HepG2 (cell line): Measurements from ENCODE around the gene MCF2L. TPM values are rescaled to one million over a fixed set of nuclear protein-coding genes. Genes with fewer than 3 reads are reported as not detected.

ENCODE experiments used
- ATAC-seq: fragments of 200-7000 bp; cut with Tn5 transposase; 3 replicates; pipeline ENCODE4 v1.9.1; 2020; ENCODE audit warnings: mild to moderate bottlenecking, moderate library complexity
- BruUV-seq: library from RNA; stranded (reverse); fragments of 400-500 nt; replicated peaks from 2 replicates; lab custom pipeline; 2021; lab: Mats Ljungman, UMichigan
- CTCF ChIA-PET: fragments of 300-600 bp; formaldehyde crosslinking; extraction: SDS; loops from one replicate; lab custom pipeline; 2021; ENCODE audit warnings: low total read pairs, inconsistent platforms, low intra/inter-chr PET ratio; lab: Yijun Ruan, JAX
- POLR2A ChIA-PET: fragments of 350-600 bp; sonication (Branson Sonifier 250); formaldehyde crosslinking; loops from one replicate; lab custom pipeline; 2020; ENCODE audit warnings: antibody characterized with exemption, inconsistent platforms; lab: Yijun Ruan, JAX
- DNase-seq: peaks from one replicate; pipeline ENCODE4 v3.0.0-alpha.2; 2015; ENCODE audit warnings: low spot score
- FAIRE-seq: peaks from 3 replicates; lab custom pipeline; 2011; peaks lifted over from hg19 to GRCh38; lab: Jason Lieb, UNC
- H2AFZ ChIP-seq: one replicate; pipeline ENCODE4 v1.6.1; 2011; ENCODE audit warnings: low read length, inconsistent platforms
- H3K27ac ChIP-seq: fragments of 300-600 bp; 3 replicates; pipeline ENCODE4 v1.8.0; 2011; ENCODE audit warnings: mixed run types, mild to moderate bottlenecking, mixed read lengths, low read length, inconsistent platforms; ENCODE audit not compliant: insufficient read depth; ENCODE audit errors: extremely low read length
- H3K27me3 ChIP-seq, 2 experiments: fragments of 200-600 bp in 1 of 2; 2 replicates in 1 of 2; 3 replicates in 1 of 2; pipeline versions ENCODE4 v1.6.0 to v1.8.0; 2011; ENCODE audit warnings: low read length in 2 of 2, mild to moderate bottlenecking in 2 of 2, moderate library complexity in 2 of 2, inconsistent platforms in 1 of 2; ENCODE audit not compliant: insufficient read depth in 2 of 2, control insufficient read depth in 1 of 2
- H3K36me3 ChIP-seq, 2 experiments: fragments of 200-600 bp in 1 of 2; replicated peaks in 1 of 2; 2 replicates in 1 of 2; 3 replicates in 1 of 2; pipeline versions ENCODE4 v1.5.1 to v1.8.0; 2011; ENCODE audit warnings: low read length in 2 of 2, inconsistent platforms in 1 of 2; ENCODE audit not compliant: insufficient read depth in 2 of 2, control insufficient read depth in 1 of 2
- H3K4me1 ChIP-seq: 2 replicates; pipeline ENCODE4 v1.5.1; 2012; ENCODE audit warnings: low read length, inconsistent platforms; ENCODE audit not compliant: insufficient read depth
- H3K4me2 ChIP-seq: 2 replicates; pipeline ENCODE4 v1.6.0; 2011; ENCODE audit warnings: low read depth, low read length, inconsistent platforms
- H3K4me3 ChIP-seq, 3 experiments: fragments of 200-600 bp in 1 of 3; sonication (generic), shearing (Covaris generic) in 1 of 3; replicated peaks in 1 of 3; 2 replicates each; pipeline ENCODE4 v1.5.1; 2011 to 2016; ENCODE audit warnings: low read length in 3 of 3, inconsistent platforms in 2 of 3, low read depth in 2 of 3, mild to moderate bottlenecking in 2 of 3, control low read depth in 1 of 3, mixed read lengths in 1 of 3; ENCODE audit not compliant: insufficient read depth in 1 of 3
- H3K79me2 ChIP-seq: one replicate; pipeline ENCODE4 v1.6.1; 2011; ENCODE audit warnings: low read length, inconsistent platforms; ENCODE audit not compliant: insufficient read depth
- H3K9ac ChIP-seq: 2 replicates; pipeline ENCODE4 v1.6.0; 2011; ENCODE audit warnings: mild to moderate bottlenecking, low read depth, low read length, inconsistent platforms; ENCODE audit not compliant: insufficient read depth
- H3K9me3 ChIP-seq: 2 replicates; pipeline ENCODE4 v1.5.1; 2012; ENCODE audit warnings: mild to moderate bottlenecking, low read length
- H4K20me1 ChIP-seq: 2 replicates; pipeline ENCODE4 v1.6.0; 2011; ENCODE audit warnings: inconsistent platforms, mild to moderate bottlenecking, low read length, moderate library complexity; ENCODE audit not compliant: insufficient read depth
- ARNT2 ChIP-seq: sonication (generic); formaldehyde crosslinking; IDR thresholded peaks from 2 replicates; pipeline ENCODE4 v1.8.0; 2022; ENCODE audit warnings: mild to moderate bottlenecking, low read depth, missing genetic modification reagents, moderate library complexity
- DPF2 ChIP-seq: sonication (generic); formaldehyde crosslinking; IDR thresholded peaks from 2 replicates; pipeline ENCODE4 v1.4.0; 2020; ENCODE audit warnings: mild to moderate bottlenecking, low read depth, missing genetic modification reagents, borderline replicate concordance
- HHEX ChIP-seq: IDR thresholded peaks from 2 replicates; pipeline ENCODE4 v1.6.1; 2016; ENCODE audit warnings: control low read depth
- MAZ ChIP-seq, 2 experiments: sonication (generic) in 1 of 2; formaldehyde crosslinking in 1 of 2; IDR thresholded peaks; 2 replicates each; pipeline versions ENCODE4 v1.5.0 to v1.6.1; 2012 to 2020; ENCODE audit warnings: low read depth in 2 of 2, mild to moderate bottlenecking in 2 of 2, borderline replicate concordance in 1 of 2, improper control_type of control experiment in 1 of 2, low read length in 1 of 2, missing genetic modification reagents in 1 of 2, moderate library complexity in 1 of 2
- PRMT3 ChIP-seq: sonication (generic); formaldehyde crosslinking; IDR thresholded peaks from 2 replicates; pipeline ENCODE4 v1.8.1; 2022; ENCODE audit warnings: low read depth, mild to moderate bottlenecking, moderate library complexity, missing genetic modification reagents, borderline replicate concordance
- REL ChIP-seq: sonication (generic); formaldehyde crosslinking; conservative IDR thresholded peaks from 2 replicates; pipeline ENCODE4 v1.8.0; 2022; ENCODE audit warnings: mild to moderate bottlenecking, missing genetic modification reagents, moderate library complexity
- U2AF2 ChIP-seq: fragments of 200-400 bp; formaldehyde crosslinking; IDR thresholded peaks from 2 replicates; pipeline ENCODE4 v1.6.1; 2017; ENCODE audit warnings: low read depth, mild to moderate bottlenecking, low read length
- ZFYVE20 ChIP-seq: sonication (generic); formaldehyde crosslinking; IDR thresholded peaks from 2 replicates; pipeline ENCODE4 v1.8.0; 2023; ENCODE audit warnings: low read depth, mild to moderate bottlenecking, moderate library complexity, missing genetic modification reagents, borderline replicate concordance
- ZNF225 ChIP-seq: sonication (generic); formaldehyde crosslinking; IDR thresholded peaks from 2 replicates; pipeline ENCODE4 v1.4.0; 2020; ENCODE audit warnings: mild to moderate bottlenecking, missing genetic modification reagents
- ZNF235 ChIP-seq: sonication (generic); formaldehyde crosslinking; IDR thresholded peaks from 2 replicates; pipeline ENCODE4 v1.8.1; 2023; ENCODE audit warnings: mild to moderate bottlenecking, missing genetic modification reagents, borderline replicate concordance
- ZNF761 ChIP-seq: sonication (generic); formaldehyde crosslinking; conservative IDR thresholded peaks from 2 replicates; pipeline ENCODE4 v1.4.0; 2020; ENCODE audit warnings: mild to moderate bottlenecking, missing genetic modification reagents
- ZNF782 ChIP-seq: sonication (generic); formaldehyde crosslinking; IDR thresholded peaks from 2 replicates; pipeline ENCODE4 v1.4.0; 2020; ENCODE audit warnings: missing genetic modification reagents, mild to moderate bottlenecking, borderline replicate concordance
- WGBS: methylation state at CpG from one replicate; pipeline ENCODE4 v1.1.6; 2017; ENCODE audit warnings: low lambda C conversion rate; 5-methylcytosine and 5-hydroxymethylcytosine counted together
- in situ Hi-C: cut with HindIII; loops from 2 replicates; pipeline ENCODE4 v1.10.0; 2017; ENCODE audit warnings: low pct_unique_long_range_greater_than_20kb; ENCODE audit not compliant: extremely low pct_ligation_motif_present
- intact Hi-C: fragments of 100-400 bp; cut with micrococcal nuclease; formaldehyde crosslinking; loops from one replicate; pipeline ENCODE4 v1.10.0; 2022; ENCODE audit not compliant: unreplicated experiment
- polyA plus RNA-seq, 8 experiments: library from polyadenylated mRNA; depleted of rRNA in 3 of 8; stranded (reverse) in 7 of 8; unstranded in 1 of 8; fragments of >200 nt; fragmentation: Illumina TruSeq in 4 of 8; extraction: Trizol in 4 of 8; gene quantifications; 2 replicates each; pipeline versions ENCODE4 v1.2.1 to v1.2.3, GENCODE V29; 2011 to 2016; ENCODE audit warnings: low read depth in 4 of 8, missing spikeins in 1 of 8, mixed read lengths in 1 of 8; ENCODE audit not compliant: insufficient read depth in 1 of 8
- total RNA-seq, 5 experiments: library from RNA; depleted of rRNA; stranded (reverse); fragments of >200 nt; fragmentation: Illumina TruSeq; extraction: Trizol; gene quantifications; 2 replicates each; pipeline ENCODE4 v1.2.3, GENCODE V29; 2016; ENCODE audit warnings: low read depth in 1 of 5
- TF ChIP-seq, protein P1 (sequence below): sonication (generic); formaldehyde crosslinking; IDR thresholded peaks from 2 replicates; pipeline ENCODE4 v1.5.0; 2020; ENCODE audit warnings: mild to moderate bottlenecking, missing genetic modification reagents

The MCF2L gene
- total and polyA plus RNA-seq, 2 of the 13 experiments (the other 11 are each of a cell fraction or from before 2014, with no cell fraction given) = 19.4 to 28.4 TPM

DNA sequence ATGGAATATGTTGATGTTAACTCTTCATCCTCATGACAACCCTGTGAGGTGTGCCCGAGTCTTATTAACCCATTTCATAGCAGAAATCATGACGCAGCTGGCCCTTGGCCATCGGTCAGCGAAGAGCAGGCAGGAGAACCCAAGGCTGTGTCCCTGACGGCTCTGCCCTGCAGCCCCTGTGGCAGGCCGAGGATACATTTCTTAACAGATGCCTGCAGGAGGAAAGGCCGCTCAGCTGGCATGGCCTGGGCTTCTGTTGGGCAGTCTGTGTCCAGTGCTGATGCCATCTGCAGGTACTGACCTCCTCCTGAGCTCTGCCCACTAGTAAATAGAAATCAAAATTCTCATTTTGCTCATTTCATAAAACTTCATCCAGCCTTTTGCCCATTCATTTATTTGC is 35.4 kb upstream of the MCF2L start:
- no peak overlapping the region for H3K4me2 ChIP-seq
- no peak overlapping the region for H3K4me3 ChIP-seq
- in situ Hi-C loops (no loop called here), intact Hi-C loops (no loop called here)
- FAIRE-seq (no peak), ATAC-seq (no peak), DNase-seq (no peak)
- CTCF ChIA-PET = no interaction called here
- H3K27me3 ChIP-seq = no peaks in the 10 kb centered on the region
- no peaks in the 10 kb centered on the region; the same call in 1 of the 2 replicates for H4K20me1 ChIP-seq
- BruUV-seq = no TSS peak
- 98% methylated on average over 6 of the region's 7 CpGs for WGBS
- H3K9me3 ChIP-seq = no peaks in the 10 kb centered on the region
- POLR2A ChIA-PET = no interaction called here
- TF ChIP-seq REL (no peak), ZNF761 (CRISPR knock-in tag) (no peak), DPF2 (CRISPR knock-in tag) (no peak), U2AF2 (no peak), ZNF225 (CRISPR knock-in tag) (no peak), ZNF782 (CRISPR knock-in tag) (no peak), ZFYVE20 (CRISPR knock-in tag) (no peak), ZNF235 (no peak), ARNT2 (CRISPR knock-in tag) (no peak), PRMT3 (CRISPR knock-in tag) (no peak), HHEX (no peak), MAZ (IDR thresholded peaks at IDR 0.05; ENCODE audit: borderline replicate concordance, low read depth, low read length) (no peak), MAZ (CRISPR knock-in tag; IDR thresholded peaks at IDR 0.05; ENCODE audit: low read depth) (no peak)
- TF ChIP-seq, protein P1, sequence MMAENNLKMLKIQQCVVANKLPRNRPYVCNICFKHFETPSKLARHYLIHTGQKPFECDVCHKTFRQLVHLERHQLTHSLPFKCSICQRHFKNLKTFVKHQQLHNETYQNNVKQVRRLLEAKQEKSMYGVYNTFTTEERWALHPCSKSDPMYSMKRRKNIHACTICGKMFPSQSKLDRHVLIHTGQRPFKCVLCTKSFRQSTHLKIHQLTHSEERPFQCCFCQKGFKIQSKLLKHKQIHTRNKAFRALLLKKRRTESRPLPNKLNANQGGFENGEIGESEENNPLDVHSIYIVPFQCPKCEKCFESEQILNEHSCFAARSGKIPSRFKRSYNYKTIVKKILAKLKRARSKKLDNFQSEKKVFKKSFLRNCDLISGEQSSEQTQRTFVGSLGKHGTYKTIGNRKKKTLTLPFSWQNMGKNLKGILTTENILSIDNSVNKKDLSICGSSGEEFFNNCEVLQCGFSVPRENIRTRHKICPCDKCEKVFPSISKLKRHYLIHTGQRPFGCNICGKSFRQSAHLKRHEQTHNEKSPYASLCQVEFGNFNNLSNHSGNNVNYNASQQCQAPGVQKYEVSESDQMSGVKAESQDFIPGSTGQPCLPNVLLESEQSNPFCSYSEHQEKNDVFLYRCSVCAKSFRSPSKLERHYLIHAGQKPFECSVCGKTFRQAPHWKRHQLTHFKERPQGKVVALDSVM = no peak
- no peaks in the 10 kb centered on the region for H3K79me2 ChIP-seq
- no peak overlapping the region for H3K27ac ChIP-seq
- no peak overlapping the region for H3K9ac ChIP-seq
- H3K4me1 ChIP-seq = peaks cover 36% of the 10 kb centered on the region
- H2AFZ ChIP-seq = no peak overlapping the region
- H3K36me3 ChIP-seq = no peaks in the 10 kb centered on the region
